ENCODE data around the gene BACH1. TPM values are rescaled to one million over a fixed set of nuclear protein-coding genes. Genes with fewer than 3 reads are reported as not detected.
"Not testable (repeated sequence)": the region's sequence is repeated elsewhere in the genome, so short reads cannot be mapped to it uniquely, and the experiment has no call there.

The BACH1 gene
- 10 to 100 TPM; 20.8 to 31.0 (median 23.8) TPM for total RNA-seq

DNA sequence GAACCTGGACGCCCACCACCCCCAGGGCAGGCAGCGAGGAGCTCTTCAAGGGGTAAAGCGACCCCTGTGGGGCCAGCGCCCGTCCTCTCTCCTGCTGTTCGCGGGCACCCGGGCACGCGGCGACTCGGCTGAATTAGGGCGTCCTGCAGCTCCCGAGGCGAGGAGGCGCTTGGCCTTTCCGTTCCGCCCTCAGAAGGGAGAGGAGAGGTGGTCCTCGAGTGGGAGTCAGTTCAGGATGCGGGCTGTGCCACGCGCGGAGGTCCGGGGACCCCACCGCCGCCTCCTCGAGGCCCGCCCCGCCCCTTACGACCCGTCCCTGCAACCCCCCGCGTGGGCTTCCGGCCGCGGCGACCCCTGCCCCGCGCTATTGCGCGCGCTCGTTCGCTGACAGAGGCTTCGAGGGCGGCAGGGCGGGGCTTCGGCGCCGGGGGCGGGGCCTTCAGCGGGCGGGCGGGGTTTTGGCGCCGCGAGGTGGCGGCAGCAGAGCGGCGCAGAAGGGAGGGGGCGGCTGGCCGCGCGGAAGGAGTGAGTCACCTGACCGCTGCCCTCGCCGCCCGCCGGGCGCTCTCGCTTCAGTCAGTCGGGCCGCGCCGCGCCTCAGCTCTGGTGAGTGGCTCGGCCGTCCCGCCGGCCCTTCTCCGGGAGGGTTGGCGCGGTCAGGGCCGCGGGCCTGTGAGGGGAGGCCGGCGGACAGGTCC lies at the start of gene BACH1:
BACH1 (plus strand) TSS at position 575 of the 698 bp plus-strand sequence. CDS start 22,359 bp downstream, outside the sequence.
- Mint-ChIP-seq H3K9me3 (no peaks in the 10 kb centered on the region), H3K36me3 (ENCODE audit: insufficient read depth) (no peaks in the 10 kb centered on the region), H3K4me3 (peak within 1 kb of the TSS; percentile 87), H3K4me1 (ENCODE audit: low read depth) (peaks cover 72% of the 10 kb centered on the region), H3K27me3 (ENCODE audit: low read depth) (no peaks in the 10 kb centered on the region)
- ATAC-seq (peak; percentile 80 to 84), DNase-seq (peak; percentile 87)

GRCh38 chr21:29249289-29249688 lies 49.4 kb upstream of the BACH1 start:
- not testable (repeated sequence) for H3K4me1 Mint-ChIP-seq (ENCODE audit: low read depth); DNase-seq; H3K4me3 Mint-ChIP-seq; ATAC-seq; H3K36me3 Mint-ChIP-seq (ENCODE audit: insufficient read depth)
- peaks cover 19% of the 10 kb centered on the region for H3K9me3 Mint-ChIP-seq
- peaks cover 11% of the 10 kb centered on the region for H3K27me3 Mint-ChIP-seq (ENCODE audit: low read depth)

- Mint-ChIP-seq H3K4me3 (no peak overlapping the region), H3K27me3 (ENCODE audit: low read depth) (peaks cover 11% of the 10 kb centered on the region), H3K9me3 (peaks cover 27% of the 10 kb centered on the region), H3K4me1 (ENCODE audit: low read depth) (peaks cover under 1% of the 10 kb centered on the region), H3K36me3 (ENCODE audit: insufficient read depth) (peaks cover 6% of the 10 kb centered on the region)
- DNase-seq = no peak
- ATAC-seq = no peak
Observed at GRCh38 chr21:29250636-29251035, 48.1 kb upstream of the BACH1 start.

GRCh38 chr21:29253861-29254260 lies 44.9 kb upstream of the BACH1 start:
- H3K36me3 Mint-ChIP-seq (ENCODE audit: insufficient read depth); ATAC-seq; DNase-seq; H3K4me3 Mint-ChIP-seq; H3K4me1 Mint-ChIP-seq (ENCODE audit: low read depth): not testable (repeated sequence)
- H3K27me3 Mint-ChIP-seq (ENCODE audit: low read depth) = peaks cover 14% of the 10 kb centered on the region
- peaks cover 27% of the 10 kb centered on the region for H3K9me3 Mint-ChIP-seq

GRCh38 chr21:29254550-29254949 lies 44.2 kb upstream of the BACH1 start:
- Mint-ChIP-seq H3K27me3 (ENCODE audit: low read depth) (peaks cover 14% of the 10 kb centered on the region), H3K9me3 (peaks cover 27% of the 10 kb centered on the region), H3K36me3 (ENCODE audit: insufficient read depth) (peaks cover 6% of the 10 kb centered on the region), H3K4me3 (no peak overlapping the region), H3K4me1 (ENCODE audit: low read depth) (no peaks in the 10 kb centered on the region)
- no peak for DNase-seq
- ATAC-seq = no peak

DNA sequence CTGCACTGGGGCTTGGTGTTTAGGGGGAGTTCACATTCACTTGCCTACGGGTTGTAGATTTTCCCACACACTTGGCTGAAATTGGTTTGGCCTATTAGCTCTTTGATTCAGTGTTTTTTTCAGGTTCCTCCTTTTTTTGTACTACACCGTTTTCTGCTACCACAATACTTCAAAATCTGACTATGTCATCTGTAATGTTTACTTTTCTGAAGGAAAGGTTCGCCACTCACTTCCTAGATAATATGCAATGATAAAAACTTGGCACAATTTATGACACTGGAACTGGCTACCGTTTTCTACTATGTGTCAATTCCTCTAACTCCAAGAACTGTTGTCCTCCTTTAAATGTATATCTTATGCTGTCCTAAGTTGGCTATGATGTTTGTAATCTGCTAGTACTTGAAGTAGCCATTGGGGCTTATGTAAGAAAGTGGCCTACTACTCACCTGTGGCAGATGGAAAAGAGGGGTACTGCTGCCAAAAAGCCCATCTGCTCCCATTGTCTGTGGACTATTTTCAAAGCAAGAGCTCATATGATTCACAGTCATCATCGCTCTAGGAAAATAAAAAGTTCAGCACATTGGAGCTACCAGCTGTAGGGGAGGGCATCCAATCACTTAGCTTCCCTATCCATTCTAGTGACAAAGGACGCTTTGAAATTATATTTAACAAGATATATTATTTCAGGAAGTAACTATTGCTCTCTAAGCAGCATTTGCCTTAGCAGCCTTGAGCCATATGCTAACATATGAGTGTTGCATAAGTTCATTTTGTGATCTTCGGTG lies 42.4 kb upstream of the BACH1 start:
- H3K9me3 Mint-ChIP-seq = peaks cover 27% of the 10 kb centered on the region
- peaks cover 6% of the 10 kb centered on the region for H3K36me3 Mint-ChIP-seq (ENCODE audit: insufficient read depth)
- ATAC-seq (no peak), DNase-seq (no peak)
- no peaks in the 10 kb centered on the region for H3K4me1 Mint-ChIP-seq (ENCODE audit: low read depth)
- no peak overlapping the region for H3K4me3 Mint-ChIP-seq
- H3K27me3 Mint-ChIP-seq (ENCODE audit: low read depth) = peaks cover 15% of the 10 kb centered on the region

- Mint-ChIP-seq H3K4me3 (no peak overlapping the region), H3K4me1 (ENCODE audit: low read depth) (no peaks in the 10 kb centered on the region), H3K27me3 (ENCODE audit: low read depth) (peaks cover 10% of the 10 kb centered on the region), H3K9me3 (peaks cover 23% of the 10 kb centered on the region), H3K36me3 (ENCODE audit: insufficient read depth) (peaks cover 6% of the 10 kb centered on the region)
- no peak for ATAC-seq
- no peak for DNase-seq
Observed at GRCh38 chr21:29257701-29258100, 41.0 kb upstream of the BACH1 start.

- no peak overlapping the region for H3K4me3 Mint-ChIP-seq
- ATAC-seq = no peak
- no peaks in the 10 kb centered on the region for H3K4me1 Mint-ChIP-seq (ENCODE audit: low read depth)
- no peak for DNase-seq
- peaks cover 9% of the 10 kb centered on the region for H3K27me3 Mint-ChIP-seq (ENCODE audit: low read depth)
- peaks cover 3% of the 10 kb centered on the region for H3K36me3 Mint-ChIP-seq (ENCODE audit: insufficient read depth)
- peaks cover 14% of the 10 kb centered on the region for H3K9me3 Mint-ChIP-seq
Observed at GRCh38 chr21:29258626-29259338, 39.9 kb upstream of the BACH1 start.

- Mint-ChIP-seq H3K9me3 (no peaks in the 10 kb centered on the region), H3K4me3 (no peak overlapping the region), H3K36me3 (ENCODE audit: insufficient read depth) (no peaks in the 10 kb centered on the region), H3K4me1 (ENCODE audit: low read depth) (peaks cover 1% of the 10 kb centered on the region), H3K27me3 (ENCODE audit: low read depth) (peaks cover 8% of the 10 kb centered on the region)
- DNase-seq (no peak), ATAC-seq (no peak)
Observed at GRCh38 chr21:29260461-29260860, 38.3 kb upstream of the BACH1 start.

- ATAC-seq (no peak), DNase-seq (no peak)
- Mint-ChIP-seq H3K4me1 (ENCODE audit: low read depth) (peaks cover 10% of the 10 kb centered on the region), H3K36me3 (ENCODE audit: insufficient read depth) (no peaks in the 10 kb centered on the region), H3K4me3 (no peak overlapping the region), H3K27me3 (ENCODE audit: low read depth) (peaks cover 8% of the 10 kb centered on the region), H3K9me3 (no peaks in the 10 kb centered on the region)
Observed at GRCh38 chr21:29261555-29262540, 36.9 kb upstream of the BACH1 start.

DNA sequence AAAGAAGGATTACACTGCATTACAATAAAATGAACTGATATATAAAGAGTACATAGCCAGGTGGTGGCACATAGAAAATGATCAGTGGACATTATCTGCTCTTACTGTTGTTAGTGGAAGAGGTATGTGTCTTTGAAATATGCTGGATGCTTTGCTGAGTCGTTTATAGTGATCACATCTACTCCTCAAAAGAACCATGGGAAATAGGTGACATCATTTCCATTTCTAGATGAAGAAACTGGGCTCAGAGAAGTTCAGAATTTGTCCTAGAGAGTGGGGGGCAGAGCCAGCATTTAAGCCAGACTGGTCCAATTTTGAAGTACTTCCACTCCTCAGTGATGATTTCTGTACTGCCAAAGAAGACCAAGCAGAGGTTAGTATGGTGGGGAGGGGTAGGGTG lies 34.0 kb upstream of the BACH1 start:
- Mint-ChIP-seq H3K4me3 (no peak overlapping the region), H3K4me1 (ENCODE audit: low read depth) (peaks cover 10% of the 10 kb centered on the region), H3K9me3 (no peaks in the 10 kb centered on the region), H3K27me3 (ENCODE audit: low read depth) (peaks cover 5% of the 10 kb centered on the region), H3K36me3 (ENCODE audit: insufficient read depth) (no peaks in the 10 kb centered on the region)
- DNase-seq (no peak), ATAC-seq (no peak)

GRCh38 chr21:29265690-29266479 lies 32.8 kb upstream of the BACH1 start:
- Mint-ChIP-seq H3K36me3 (ENCODE audit: insufficient read depth) (no peaks in the 10 kb centered on the region), H3K27me3 (ENCODE audit: low read depth) (peaks cover 2% of the 10 kb centered on the region), H3K9me3 (no peaks in the 10 kb centered on the region), H3K4me3 (no peak overlapping the region), H3K4me1 (ENCODE audit: low read depth) (peaks cover 10% of the 10 kb centered on the region)
- ATAC-seq = peak; percentile 58 to 88
- DNase-seq = peak; percentile 31

DNA sequence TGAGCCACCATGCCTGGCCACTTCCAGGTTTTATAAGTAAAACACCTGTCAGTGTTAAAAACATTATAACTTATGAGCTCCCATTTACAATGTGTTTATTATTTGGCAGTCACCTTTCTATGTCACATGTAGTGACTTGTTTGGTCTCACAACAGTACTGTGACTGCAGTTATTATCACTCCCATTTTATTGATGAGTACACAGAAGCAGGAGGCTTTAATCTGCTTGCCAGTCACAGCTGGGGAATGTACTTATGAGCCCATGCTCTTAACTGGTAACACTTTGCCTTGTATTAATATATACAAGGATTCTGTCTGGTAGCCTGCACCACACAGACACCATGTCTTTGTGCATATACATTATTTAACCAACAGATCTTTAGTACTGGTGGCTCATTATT lies 31.1 kb upstream of the BACH1 start:
- Mint-ChIP-seq H3K9me3 (no peaks in the 10 kb centered on the region), H3K4me1 (ENCODE audit: low read depth) (peaks cover 10% of the 10 kb centered on the region), H3K27me3 (ENCODE audit: low read depth) (peaks cover under 1% of the 10 kb centered on the region), H3K36me3 (ENCODE audit: insufficient read depth) (no peaks in the 10 kb centered on the region), H3K4me3 (no peak overlapping the region)
- DNase-seq (no peak), ATAC-seq (no peak)
